Stimulated activated CD8-positive, alpha-beta memory T cell treated with anti-CD3 and anti-CD28 coated beads, Interleukin-4, amount 100 ng/mL, for 1 hour (primary cell): ENCODE results near the gene GOLGA8N.
"Not testable (repeated sequence)": the region's sequence is repeated elsewhere in the genome, so short reads cannot be mapped to it uniquely, and the experiment has no call there.

Source experiments
- DNase-seq, 2 donors: peaks; one replicate each; pipeline ENCODE4 v3.0.0-alpha.2; 2020; ENCODE audit warnings: low read depth in 2 of 2, low spot score in 1 of 2

GOLGA8N gene

DNA sequence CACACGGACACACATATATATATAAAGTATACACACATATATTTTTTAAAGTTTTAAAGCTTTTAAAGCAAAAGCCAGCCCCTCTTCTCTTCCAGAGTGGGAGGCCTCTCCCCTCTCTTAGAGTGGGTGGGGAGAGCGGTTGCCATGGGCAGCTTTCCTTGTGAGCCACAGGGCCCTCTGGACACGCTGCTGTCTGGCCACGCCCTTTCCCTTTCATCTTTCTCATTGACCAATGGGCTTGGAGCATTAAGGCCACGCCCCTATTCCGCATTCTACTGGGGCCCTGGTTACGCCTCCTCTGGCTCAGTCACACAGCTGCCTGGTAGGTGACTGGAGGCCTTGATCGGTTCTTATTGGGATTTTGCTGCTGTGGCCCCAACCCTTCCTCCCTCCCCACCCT is at the start of gene GOLGA8N:
Gene GOLGA8N, plus strand, starts transcription at position 306 of the 400 bp plus-strand sequence.
- not testable (repeated sequence) for DNase-seq

GRCh38 chr15:32543456-32543855 is 49.8 kb upstream of the GOLGA8N start:
- not testable (repeated sequence) for DNase-seq

DNA sequence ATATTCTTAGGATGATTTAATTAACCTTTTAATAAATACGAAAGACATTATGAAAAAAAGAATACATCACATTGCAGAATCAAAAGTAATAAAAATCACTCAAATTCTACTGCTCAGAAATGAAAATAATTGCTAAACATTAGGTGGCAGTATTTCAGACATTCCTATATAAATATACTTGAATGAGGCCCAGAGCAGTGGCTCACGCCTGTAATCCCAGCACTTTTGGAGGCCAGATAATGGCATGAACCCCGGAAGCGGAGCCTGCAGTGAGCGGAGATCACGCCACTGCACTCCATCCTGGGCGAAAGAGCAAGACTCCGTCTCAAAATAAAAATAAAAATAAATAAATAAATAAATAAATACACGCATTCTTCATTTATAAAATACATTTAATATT is 48.1 kb upstream of the GOLGA8N start:
- not testable (repeated sequence) for DNase-seq

DNA sequence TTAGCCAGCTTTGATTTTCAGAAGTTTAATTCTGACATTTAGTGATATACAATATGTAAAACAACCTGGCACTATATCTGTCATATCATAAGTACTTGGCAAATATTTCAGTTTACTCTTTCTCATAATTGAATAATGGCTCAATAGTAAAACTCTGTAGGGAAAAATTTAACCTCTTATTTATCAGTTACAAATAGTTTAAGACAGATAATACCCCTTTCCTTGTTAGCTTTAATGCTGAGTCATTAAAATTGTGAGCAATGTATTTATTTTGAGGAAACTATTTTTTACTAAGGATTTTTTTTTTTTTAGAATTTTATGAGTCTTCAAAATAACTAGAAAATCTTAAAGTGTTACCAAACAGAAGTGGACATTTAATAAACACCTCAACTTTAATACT is 38.7 kb upstream of the GOLGA8N start:
- not testable (repeated sequence) for DNase-seq

DNA sequence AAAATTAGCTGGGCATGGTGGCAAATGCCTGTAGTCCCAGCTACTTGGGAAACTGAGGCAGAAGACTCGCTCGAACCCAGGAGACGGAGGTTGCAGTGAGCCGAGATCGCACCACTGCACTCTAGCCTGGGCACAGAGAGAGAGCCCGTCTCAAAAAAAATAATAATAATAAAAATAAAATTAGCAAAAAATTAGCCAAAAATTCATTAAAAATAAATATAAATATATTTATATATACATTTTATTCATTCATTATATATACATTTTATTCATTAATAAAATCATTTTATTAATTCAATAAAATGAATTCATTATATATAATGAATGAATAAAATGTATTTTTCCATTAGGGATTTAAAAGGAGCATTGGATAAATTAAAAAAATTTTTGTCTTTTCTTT is 31.1 kb upstream of the GOLGA8N start:
- DNase-seq = not testable (repeated sequence)

DNA sequence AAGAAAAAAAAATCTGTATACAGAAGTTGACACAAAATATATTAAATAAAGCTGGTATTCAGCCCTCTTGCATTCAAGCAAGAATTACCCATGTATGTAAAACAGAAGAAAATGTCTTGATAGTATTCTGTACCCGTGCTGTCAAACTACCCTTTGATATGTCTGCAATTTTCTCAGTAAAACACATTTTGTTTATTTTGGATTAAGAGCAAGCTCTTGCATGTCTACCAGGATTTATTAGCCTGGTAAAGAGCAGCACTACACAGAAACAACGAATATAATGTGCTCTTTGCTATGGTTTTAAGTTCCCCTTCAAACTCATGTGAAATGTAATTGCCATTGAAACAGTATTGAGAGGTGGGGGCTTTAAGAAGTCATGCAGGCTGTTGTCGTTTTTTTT is 24.3 kb upstream of the GOLGA8N start:
- not testable (repeated sequence) for DNase-seq

GRCh38 chr15:32578482-32578881 is 14.8 kb upstream of the GOLGA8N start:
- not testable (repeated sequence) for DNase-seq

DNA sequence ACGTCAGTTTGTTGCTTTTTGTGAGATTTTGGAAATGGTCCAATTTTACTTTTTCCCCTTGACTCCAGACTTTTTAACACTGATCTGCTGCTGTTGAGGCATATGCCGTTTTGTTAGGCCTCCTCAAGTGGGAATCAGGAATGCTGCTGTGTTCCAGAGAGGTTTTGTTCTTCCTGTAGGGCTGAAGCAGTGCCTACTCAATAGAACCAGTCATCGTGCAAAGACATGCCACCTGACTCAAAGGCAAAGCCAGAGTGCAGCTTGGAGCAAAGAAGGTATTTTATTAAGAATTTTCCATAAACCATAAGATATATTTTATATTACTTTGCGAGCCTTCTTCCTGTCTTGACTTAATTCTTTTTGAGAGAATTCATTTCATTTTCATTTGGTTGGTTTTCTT is 7.4 kb upstream of the GOLGA8N start:
- DNase-seq = not testable (repeated sequence)

DNA sequence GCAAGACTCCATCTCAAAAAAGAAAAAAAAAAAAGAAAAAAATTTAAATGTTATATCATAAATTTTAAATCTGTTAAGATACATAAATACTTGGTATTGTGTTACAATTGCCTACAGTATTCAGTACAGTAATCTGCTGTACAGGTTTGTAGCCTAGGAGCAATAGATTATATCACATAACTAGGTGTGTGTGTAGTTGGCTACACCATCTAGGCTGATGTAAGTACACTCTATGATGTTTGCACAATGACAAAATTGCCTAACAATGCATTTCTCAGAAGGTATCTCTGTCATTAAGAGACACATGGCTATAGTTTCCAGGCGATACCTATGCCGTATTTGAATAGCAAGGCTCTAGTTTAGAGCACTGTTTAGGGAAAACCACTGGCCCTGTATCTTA is 16.3 kb downstream of the GOLGA8N start:
- not testable (repeated sequence) for DNase-seq

DNA sequence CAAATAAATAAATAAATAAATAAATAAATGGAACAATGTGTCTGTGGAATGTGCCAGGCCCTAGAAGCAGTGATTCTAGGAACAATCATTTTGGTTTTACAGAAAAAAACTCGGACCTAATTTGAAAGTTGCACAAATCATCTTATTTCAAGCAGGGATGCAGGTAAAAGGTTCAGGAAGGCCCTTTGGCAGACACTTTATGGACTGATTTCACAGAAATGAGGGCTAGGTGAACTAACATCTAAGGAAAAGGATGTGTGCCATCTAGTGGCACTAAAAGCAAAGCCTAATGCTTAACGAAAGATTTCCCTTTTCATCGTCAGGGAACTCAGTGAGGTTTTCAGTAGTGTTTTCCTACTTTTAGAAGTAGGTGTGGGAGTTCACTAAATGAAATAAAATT is 17.5 kb downstream of the GOLGA8N start:
- not testable (repeated sequence) for DNase-seq

DNA sequence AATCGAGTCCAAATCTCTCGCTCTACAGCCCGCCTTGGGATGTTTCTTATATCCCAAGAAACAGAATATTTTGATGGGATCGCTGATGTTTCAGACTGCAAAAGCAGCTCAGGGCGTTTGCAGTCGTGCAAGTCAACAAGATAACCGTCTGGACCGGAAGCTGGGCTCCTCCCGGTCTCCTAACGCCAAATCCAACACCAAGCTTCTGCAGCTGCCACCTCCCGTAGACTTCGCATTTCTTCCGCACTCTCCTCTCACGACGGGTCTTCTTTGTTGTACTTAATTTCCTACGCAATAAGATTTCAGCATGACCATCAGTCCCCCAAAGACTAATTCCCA is 21.4 kb downstream of the GOLGA8N start:
- DNase-seq = not testable (repeated sequence)

GRCh38 chr15:32615051-32615870 is 22.0 kb downstream of the GOLGA8N start, which contains the start of gene ARHGAP11A:
Gene ARHGAP11A (plus strand): TSS chr15:32615504. CDS start chr15:32616212, 708 bp downstream.
- DNase-seq = peak; percentile 36 to 63

GRCh38 chr15:32615871-32616426 is 22.7 kb downstream of the GOLGA8N start:
- not testable (repeated sequence) for DNase-seq

- DNase-seq = no peak
Observed at GRCh38 chr15:32636410-32636809, 43.2 kb downstream of the GOLGA8N start.

DNA sequence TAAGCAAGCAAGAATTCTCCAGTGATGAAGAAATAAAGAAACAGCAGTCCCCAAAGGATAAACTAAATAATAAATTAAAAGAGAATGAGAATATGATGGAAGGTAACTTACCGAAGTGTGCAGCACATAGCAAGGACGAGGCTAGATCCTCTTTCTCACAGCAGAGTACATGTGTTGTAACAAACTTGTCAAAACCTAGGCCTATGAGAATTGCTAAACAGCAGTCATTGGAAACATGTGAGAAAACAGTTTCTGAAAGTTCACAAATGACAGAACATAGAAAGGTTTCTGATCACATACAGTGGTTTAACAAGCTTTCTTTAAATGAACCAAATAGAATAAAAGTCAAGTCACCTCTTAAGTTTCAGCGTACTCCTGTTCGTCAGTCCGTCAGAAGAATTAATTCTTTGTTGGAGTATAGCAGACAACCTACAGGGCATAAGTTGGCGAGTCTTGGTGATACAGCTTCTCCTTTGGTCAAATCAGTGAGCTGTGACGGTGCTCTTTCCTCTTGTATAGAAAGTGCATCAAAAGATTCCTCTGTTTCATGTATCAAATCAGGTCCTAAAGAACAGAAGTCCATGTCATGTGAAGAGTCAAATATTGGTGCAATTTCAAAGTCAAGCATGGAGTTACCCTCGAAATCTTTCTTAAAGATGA is 43.8 kb downstream of the GOLGA8N start:
- no peak for DNase-seq

GRCh38 chr15:32637704-32638103 is 44.4 kb downstream of the GOLGA8N start:
- no peak for DNase-seq

- no peak for DNase-seq
Observed at GRCh38 chr15:32641517-32642059, 48.3 kb downstream of the GOLGA8N start, which contains the start of gene SCG5. Gene SCG5 (plus strand): TSS chr15:32641710. CDS start chr15:32643593, 1,883 bp downstream.

GRCh38 chr15:32642667-32643435 is 49.6 kb downstream of the GOLGA8N start:
- no peak for DNase-seq

GRCh38 chr15:32643907-32644445 is 50.7 kb downstream of the GOLGA8N start:
- no peak for DNase-seq

GRCh38 chr15:32646291-32646690 is 53.0 kb downstream of the GOLGA8N start:
- no peak for DNase-seq

- no peak for DNase-seq
Observed at GRCh38 chr15:32649342-32649741, 56.1 kb downstream of the GOLGA8N start.
